H1 (cell line): ENCODE data around the gene GIMAP2. TPM values are rescaled to one million over a fixed set of nuclear protein-coding genes. Genes with fewer than 3 reads are reported as not detected.

ENCODE experiments used
- CTCF ChIA-PET: fragments of 300-600 bp; sonication (Branson Sonifier 250); formaldehyde crosslinking; loops from one replicate; lab custom pipeline; 2021; ENCODE audit not compliant: partially characterized antibody; lab: Charles Lee
- POLR2A ChIA-PET: fragments of 300-600 bp; sonication (Branson Sonifier 250); formaldehyde crosslinking; loops from one replicate; lab custom pipeline; 2021; ENCODE audit warnings: inconsistent platforms; ENCODE audit not compliant: partially characterized antibody; lab: Charles Lee
- DNase-seq, 2 experiments: peaks; one replicate each; pipeline versions ENCODE4 v3.0.0 to v3.0.0-alpha.2; 2010 to 2022; ENCODE audit warnings: low spot score in 2 of 2, low read depth in 1 of 2, mixed read lengths in 1 of 2
- FAIRE-seq: peaks from 2 replicates; lab custom pipeline; 2011; peaks lifted over from hg19 to GRCh38; lab: Jason Lieb, UNC
- H2AFZ ChIP-seq: 2 replicates; pipeline ENCODE4 v1.8.1; 2012; ENCODE audit warnings: low read length, inconsistent platforms
- H2AK5ac ChIP-seq: 2 replicates; pipeline ENCODE4 v1.6.1; 2013; ENCODE audit warnings: low read depth, low read length
- H2BK120ac ChIP-seq: replicated peaks from 2 replicates; pipeline ENCODE3; 2013; ENCODE audit warnings: low read depth, low read length, inconsistent platforms
- H2BK12ac ChIP-seq: 2 replicates; pipeline ENCODE4 v1.6.1; 2013; ENCODE audit warnings: low read depth, low read length
- H2BK15ac ChIP-seq: 2 replicates; pipeline ENCODE4 v1.6.1; 2013; ENCODE audit warnings: low read length
- H2BK20ac ChIP-seq: 2 replicates; pipeline ENCODE4 v1.6.1; 2013; ENCODE audit warnings: low read length
- H2BK5ac ChIP-seq: 2 replicates; pipeline ENCODE4 v1.6.1; 2013; ENCODE audit warnings: low read depth, low read length
- H3K14ac ChIP-seq: 2 replicates; pipeline ENCODE4 v1.6.1; 2013; ENCODE audit warnings: inconsistent platforms; ENCODE audit not compliant: insufficient read length
- H3K18ac ChIP-seq: 2 replicates; pipeline ENCODE4 v1.6.1; 2013; ENCODE audit warnings: low read length; ENCODE audit errors: extremely low read depth
- H3K23ac ChIP-seq: 2 replicates; pipeline ENCODE4 v1.6.1; 2013; ENCODE audit warnings: inconsistent platforms; ENCODE audit not compliant: insufficient read length
- H3K23me2 ChIP-seq: 2 replicates; pipeline ENCODE4 v1.6.1; 2013; ENCODE audit warnings: low read depth, low read length
- H3K27ac ChIP-seq: 2 replicates; pipeline ENCODE4 v1.6.1; 2011; ENCODE audit warnings: low read depth, low read length, inconsistent platforms
- H3K27me3 ChIP-seq, 4 experiments: replicated peaks in 1 of 4; 1 replicate in 1 of 4; 2 replicates in 3 of 4; pipeline versions ENCODE4 v1.6.1 to v1.8.1; 2011 to 2013; ENCODE audit warnings: low read length in 3 of 4, mild to moderate bottlenecking in 3 of 4, inconsistent platforms in 2 of 4, mixed read lengths in 2 of 4, moderate library complexity in 1 of 4; ENCODE audit not compliant: control insufficient read depth in 3 of 4, insufficient read depth in 3 of 4; ENCODE audit errors: extremely low read depth in 1 of 4
- H3K36me3 ChIP-seq, 4 experiments: 2 replicates each; pipeline versions ENCODE4 v1.6.1 to v1.8.1; 2011 to 2013; ENCODE audit warnings: mild to moderate bottlenecking in 4 of 4, low read length in 3 of 4, moderate library complexity in 2 of 4, control low read depth in 1 of 4, inconsistent platforms in 1 of 4; ENCODE audit not compliant: insufficient read depth in 4 of 4, control insufficient read depth in 2 of 4
- H3K4ac ChIP-seq: replicated peaks from 2 replicates; pipeline ENCODE3; 2013; ENCODE audit warnings: low read length, low read depth, mixed read lengths, inconsistent platforms; ENCODE audit not compliant: insufficient read length
- H3K4me1 ChIP-seq, 4 experiments: replicated peaks in 1 of 4; 1 replicate in 1 of 4; 2 replicates in 3 of 4; pipeline versions ENCODE4 v1.6.1 to v1.8.1; 2011 to 2013; ENCODE audit warnings: low read length in 3 of 4, inconsistent platforms in 2 of 4, mixed read lengths in 1 of 4; ENCODE audit not compliant: insufficient read depth in 4 of 4, control insufficient read depth in 3 of 4
- H3K4me2 ChIP-seq, 2 experiments: 2 replicates each; pipeline versions ENCODE4 v1.6.1 to v1.8.1; 2011 to 2013; ENCODE audit warnings: low read depth in 2 of 2, low read length in 2 of 2, control low read depth in 1 of 2, inconsistent platforms in 1 of 2, mild to moderate bottlenecking in 1 of 2; ENCODE audit not compliant: insufficient read depth in 1 of 2
- H3K4me3 ChIP-seq, 4 experiments: fragments of 200-600, 300-600 bp in 1 of 4; sonication (generic), shearing (Covaris generic), sonication (Bioruptor Twin) in 1 of 4; 2 replicates each; pipeline versions ENCODE4 v1.5.1 to v1.8.1; 2011 to 2016; ENCODE audit warnings: low read length in 4 of 4, low read depth in 3 of 4, control low read depth in 2 of 4, inconsistent platforms in 2 of 4, mild to moderate bottlenecking in 2 of 4, mixed read lengths in 1 of 4, moderate library complexity in 1 of 4; ENCODE audit not compliant: insufficient read depth in 2 of 4; ENCODE audit errors: extremely low read depth in 1 of 4
- H3K56ac ChIP-seq: replicated peaks from 2 replicates; pipeline ENCODE3; 2013; ENCODE audit warnings: low read depth, mild to moderate bottlenecking, mixed read lengths, low read length, inconsistent platforms; ENCODE audit not compliant: insufficient read length
- H3K79me1 ChIP-seq: 2 replicates; pipeline ENCODE4 v1.6.1; 2013; ENCODE audit warnings: low read depth, low read length, control low read depth
- H3K79me2 ChIP-seq, 2 experiments: 2 replicates each; pipeline versions ENCODE4 v1.6.1 to v1.8.1; 2012 to 2013; ENCODE audit warnings: low read length in 2 of 2, mild to moderate bottlenecking in 2 of 2, inconsistent platforms in 1 of 2; ENCODE audit not compliant: insufficient read depth in 2 of 2, control insufficient read depth in 1 of 2
- H3K9ac ChIP-seq, 4 experiments: replicated peaks in 1 of 4; 1 replicate in 1 of 4; 2 replicates in 3 of 4; pipeline versions ENCODE4 v1.6.1 to v1.8.1; 2011 to 2013; ENCODE audit warnings: low read depth in 3 of 4, low read length in 3 of 4, control low read depth in 2 of 4, mild to moderate bottlenecking in 2 of 4, moderate library complexity in 2 of 4, inconsistent platforms in 1 of 4; ENCODE audit errors: extremely low read depth in 1 of 4
- H3K9me3 ChIP-seq, 2 experiments: 2 replicates each; pipeline versions ENCODE4 v1.6.1 to v1.8.1; 2012 to 2013; ENCODE audit warnings: mild to moderate bottlenecking in 2 of 2, moderate library complexity in 2 of 2, control low read depth in 1 of 2, inconsistent platforms in 1 of 2, low read depth in 1 of 2, low read length in 1 of 2, mixed read lengths in 1 of 2; ENCODE audit not compliant: insufficient read depth in 2 of 2
- H4K20me1 ChIP-seq, 2 experiments: replicated peaks in 1 of 2; 2 replicates each; pipeline versions ENCODE3 to v1.8.1; 2011 to 2013; ENCODE audit warnings: inconsistent platforms in 2 of 2, low read length in 2 of 2, mild to moderate bottlenecking in 1 of 2; ENCODE audit not compliant: insufficient read depth in 2 of 2, control insufficient read depth in 1 of 2
- H4K5ac ChIP-seq: 2 replicates; pipeline ENCODE4 v1.6.1; 2013; ENCODE audit warnings: low read length, low read depth, mixed read lengths, inconsistent platforms; ENCODE audit not compliant: insufficient read length
- H4K8ac ChIP-seq: 2 replicates; pipeline ENCODE4 v1.8.0; 2013; ENCODE audit warnings: mild to moderate bottlenecking, moderate library complexity, low read length, inconsistent platforms; ENCODE audit not compliant: insufficient read depth; ENCODE audit errors: extremely low read depth
- H4K91ac ChIP-seq: replicated peaks from 2 replicates; pipeline ENCODE3; 2013; ENCODE audit warnings: low read length, mixed read lengths, inconsistent platforms; ENCODE audit not compliant: insufficient read length
- BACH1 ChIP-seq: IDR thresholded peaks from 2 replicates; pipeline ENCODE4 v1.6.1; 2012; ENCODE audit warnings: low read length, improper control_type of control experiment
- CBX8 ChIP-seq: fragments of 300-800, 300-1000 bp; sonication (generic); IDR thresholded peaks from 2 replicates; pipeline ENCODE4 v1.7.1; 2016; ENCODE audit warnings: low read depth, low read length, borderline replicate concordance
- CEBPB ChIP-seq: IDR thresholded peaks from 2 replicates; pipeline ENCODE4 v1.6.1; 2012; ENCODE audit warnings: low read depth, low read length
- GABPA ChIP-seq: IDR thresholded peaks from 2 replicates; pipeline ENCODE4 v1.6.1; 2011; ENCODE audit warnings: mild to moderate bottlenecking, low read length, moderate library complexity, borderline replicate concordance; ENCODE audit not compliant: insufficient read depth
- GTF2F1 ChIP-seq: IDR thresholded peaks from 2 replicates; pipeline ENCODE4 v1.6.1; 2012; ENCODE audit warnings: low read depth, low read length, improper control_type of control experiment, borderline replicate concordance
- JUN ChIP-seq: IDR thresholded peaks from 2 replicates; pipeline ENCODE4 v1.6.1; 2011; ENCODE audit warnings: low read depth, mild to moderate bottlenecking, improper control_type of control experiment, low read length
- NRF1 ChIP-seq: IDR thresholded peaks from 2 replicates; pipeline ENCODE4 v1.6.1; 2011; ENCODE audit warnings: mild to moderate bottlenecking, low read depth, low read length, improper control_type of control experiment
- SAP30 ChIP-seq: fragments of 300-600 bp; sonication (generic); IDR thresholded peaks from 2 replicates; pipeline ENCODE4 v1.7.1; 2012; ENCODE audit warnings: low read length, moderate library complexity, mild to moderate bottlenecking, inconsistent platforms; ENCODE audit not compliant: insufficient read depth, insufficient replicate concordance
- SUZ12 ChIP-seq: fragments of 200-600 bp; sonication (generic); IDR thresholded peaks from 2 replicates; pipeline ENCODE4 v1.6.1; 2012; ENCODE audit warnings: mild to moderate bottlenecking, inconsistent platforms, low read length, moderate library complexity, mixed read lengths
- YY1 ChIP-seq: IDR thresholded peaks from 2 replicates; pipeline ENCODE4 v1.6.1; 2011; ENCODE audit warnings: low read depth, mild to moderate bottlenecking, low read length
- polyA plus RNA-seq, 7 experiments: library from polyadenylated mRNA; depleted of rRNA in 3 of 7; stranded (reverse) in 5 of 7; unstranded in 2 of 7; fragments of >200 nt in 5 of 7; fragments of 200-250 nt in 2 of 7; gene quantifications; 1 replicate in 5 of 7; 2 replicates in 1 of 7; 4 replicates in 1 of 7; pipeline versions ENCODE4 v1.2.1 to v1.2.3, GENCODE V29; 2011 to 2013; ENCODE audit warnings: missing spikeins in 2 of 7, mixed read lengths in 2 of 7
- total RNA-seq: library from RNA; stranded (reverse); fragmentation: NEBNext Ultra II Directional; extraction: Animal tissue kit (Norgen Biotek cat#: 25700); gene quantifications from 2 replicates; pipeline ENCODE4 v1.2.1, GENCODE V29; 2021
- TF ChIP-seq, protein P1 (sequence below), 3 experiments: IDR thresholded peaks; 1 replicate in 2 of 3; 2 replicates in 1 of 3; pipeline versions ENCODE4 v1.5.1 to v1.6.1; 2011; ENCODE audit warnings: low read length in 3 of 3, mild to moderate bottlenecking in 3 of 3, inconsistent platforms in 2 of 3, low read depth in 1 of 3, moderate library complexity in 1 of 3; ENCODE audit not compliant: insufficient read depth in 1 of 3; ENCODE audit errors: control extremely low read depth in 1 of 3
- TF ChIP-seq, protein P2 (sequence below): IDR thresholded peaks from 2 replicates; pipeline ENCODE4 v1.6.1; 2011; ENCODE audit warnings: low read depth, mild to moderate bottlenecking, low read length; ENCODE audit not compliant: insufficient read depth

The GIMAP2 gene
- total and polyA plus RNA-seq, 2 of the 8 experiments (the other 6 are each of a cell fraction or from before 2014, with no cell fraction given) = not detected

DNA sequence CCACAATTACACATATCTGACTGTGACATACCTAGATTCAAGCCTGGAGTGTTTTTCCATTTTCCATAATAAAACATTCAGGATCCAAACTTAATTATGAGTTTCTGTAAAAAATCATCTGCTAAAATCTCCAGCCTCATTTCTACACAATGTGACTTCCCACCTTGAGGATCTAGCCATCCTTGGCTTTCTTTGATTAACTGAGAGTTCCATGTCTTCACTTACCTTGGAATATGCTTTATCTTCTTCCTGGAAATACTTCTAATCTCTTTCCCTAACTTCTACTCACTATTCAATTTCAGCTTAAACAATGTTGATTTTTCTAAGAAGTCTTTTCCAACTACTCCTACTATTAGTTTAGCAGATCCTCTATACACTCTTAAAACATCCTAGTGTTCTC is 16.5 kb upstream of the GIMAP2 start:
- H2BK20ac ChIP-seq = no peak overlapping the region
- H2BK5ac ChIP-seq = no peak overlapping the region
- no peak overlapping the region for H4K8ac ChIP-seq
- H3K14ac ChIP-seq = no peak overlapping the region
- peaks cover 0 to 3% of the 10 kb centered on the region in 2 experiments; a peak in 1 of 4 replicates for H3K9me3 ChIP-seq
- H3K9ac ChIP-seq = no peak overlapping the region
- H4K5ac ChIP-seq = no peak overlapping the region
- no peak overlapping the region for H3K56ac ChIP-seq
- no peaks in the 10 kb centered on the region for H3K23me2 ChIP-seq
- CTCF ChIA-PET = interaction anchor here (0.8 to 1.2 kb wide), 2 partner anchors 10 to 21 kb away, joined by 3 to 4 read pairs; no protein-coding TSS in a partner anchor
- H2BK12ac ChIP-seq = no peak overlapping the region
- H3K18ac ChIP-seq = no peak overlapping the region
- no peak overlapping the region for H3K27ac ChIP-seq
- H4K20me1 ChIP-seq = no peaks in the 10 kb centered on the region
- POLR2A ChIA-PET = no interaction called here
- H3K79me2 ChIP-seq = no peaks in the 10 kb centered on the region
- H3K27me3 ChIP-seq = no peaks in the 10 kb centered on the region
- H2BK120ac ChIP-seq = no peak overlapping the region
- FAIRE-seq (no peak), DNase-seq (no peak)
- H3K23ac ChIP-seq = no peak overlapping the region
- no peak overlapping the region for H2BK15ac ChIP-seq
- H3K79me1 ChIP-seq = no peaks in the 10 kb centered on the region
- H3K36me3 ChIP-seq = no peaks in the 10 kb centered on the region
- H3K4me1 ChIP-seq = no peaks in the 10 kb centered on the region
- no peak overlapping the region for H3K4me2 ChIP-seq
- H2AK5ac ChIP-seq = no peak overlapping the region
- no peak overlapping the region for H4K91ac ChIP-seq
- H3K4me3 ChIP-seq = no peak overlapping the region
- H3K4ac ChIP-seq = no peak overlapping the region
- no peak overlapping the region for H2AFZ ChIP-seq
- TF ChIP-seq, protein P1, sequence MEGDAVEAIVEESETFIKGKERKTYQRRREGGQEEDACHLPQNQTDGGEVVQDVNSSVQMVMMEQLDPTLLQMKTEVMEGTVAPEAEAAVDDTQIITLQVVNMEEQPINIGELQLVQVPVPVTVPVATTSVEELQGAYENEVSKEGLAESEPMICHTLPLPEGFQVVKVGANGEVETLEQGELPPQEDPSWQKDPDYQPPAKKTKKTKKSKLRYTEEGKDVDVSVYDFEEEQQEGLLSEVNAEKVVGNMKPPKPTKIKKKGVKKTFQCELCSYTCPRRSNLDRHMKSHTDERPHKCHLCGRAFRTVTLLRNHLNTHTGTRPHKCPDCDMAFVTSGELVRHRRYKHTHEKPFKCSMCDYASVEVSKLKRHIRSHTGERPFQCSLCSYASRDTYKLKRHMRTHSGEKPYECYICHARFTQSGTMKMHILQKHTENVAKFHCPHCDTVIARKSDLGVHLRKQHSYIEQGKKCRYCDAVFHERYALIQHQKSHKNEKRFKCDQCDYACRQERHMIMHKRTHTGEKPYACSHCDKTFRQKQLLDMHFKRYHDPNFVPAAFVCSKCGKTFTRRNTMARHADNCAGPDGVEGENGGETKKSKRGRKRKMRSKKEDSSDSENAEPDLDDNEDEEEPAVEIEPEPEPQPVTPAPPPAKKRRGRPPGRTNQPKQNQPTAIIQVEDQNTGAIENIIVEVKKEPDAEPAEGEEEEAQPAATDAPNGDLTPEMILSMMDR (IDR thresholded peaks at IDR 0.05; ENCODE audit: control extremely low read depth in 1 of 3, insufficient read depth in 1 of 3, low read depth in 1 of 3, low read length in 3 of 3) = no peak
- no peak for TF ChIP-seq CBX8
- TF ChIP-seq, protein P2, sequence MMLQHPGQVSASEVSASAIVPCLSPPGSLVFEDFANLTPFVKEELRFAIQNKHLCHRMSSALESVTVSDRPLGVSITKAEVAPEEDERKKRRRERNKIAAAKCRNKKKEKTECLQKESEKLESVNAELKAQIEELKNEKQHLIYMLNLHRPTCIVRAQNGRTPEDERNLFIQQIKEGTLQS = no peak
- no peak for TF ChIP-seq YY1
- no peak for TF ChIP-seq CEBPB
- TF ChIP-seq GTF2F1 = no peak
- no peak for TF ChIP-seq SUZ12
- no peak for TF ChIP-seq NRF1
- TF ChIP-seq BACH1 = no peak
- TF ChIP-seq SAP30 = no peak
- TF ChIP-seq GABPA = no peak
- TF ChIP-seq JUN = no peak
